Measurements from ENCODE around the gene PIP5K1C.

Gene PIP5K1C

DNA sequence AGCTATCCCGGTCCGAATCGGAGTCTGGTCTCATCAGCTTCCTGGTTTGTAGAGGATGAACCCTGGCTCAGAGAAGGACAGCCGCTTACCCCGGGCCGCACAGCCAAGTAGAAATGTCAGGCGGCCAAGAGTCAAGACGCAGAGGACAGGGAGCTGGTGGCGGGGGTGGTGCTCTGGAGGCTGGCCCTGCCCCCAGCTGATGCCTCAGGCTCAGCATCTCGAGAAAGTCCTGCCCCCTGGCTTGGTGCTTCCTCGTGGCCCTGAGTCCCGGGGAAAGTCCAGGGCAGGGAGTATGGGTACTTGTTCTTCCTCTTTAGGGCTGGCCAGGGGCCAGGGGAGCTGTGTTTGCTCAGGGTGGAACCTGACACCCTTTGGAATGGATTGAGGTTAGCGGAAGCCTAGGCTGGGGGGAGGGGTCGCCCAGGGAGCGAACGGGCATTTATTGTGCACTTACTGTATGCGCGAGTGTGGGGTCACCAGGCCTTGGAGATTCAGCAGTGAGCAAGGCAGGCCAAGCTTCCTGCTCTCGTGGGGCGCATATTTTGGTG, 10.1 kb upstream of the PIP5K1C start:
- DNase-seq (ENCODE audit: low spot score), result no peak
- TF ChIP-seq, protein P1, sequence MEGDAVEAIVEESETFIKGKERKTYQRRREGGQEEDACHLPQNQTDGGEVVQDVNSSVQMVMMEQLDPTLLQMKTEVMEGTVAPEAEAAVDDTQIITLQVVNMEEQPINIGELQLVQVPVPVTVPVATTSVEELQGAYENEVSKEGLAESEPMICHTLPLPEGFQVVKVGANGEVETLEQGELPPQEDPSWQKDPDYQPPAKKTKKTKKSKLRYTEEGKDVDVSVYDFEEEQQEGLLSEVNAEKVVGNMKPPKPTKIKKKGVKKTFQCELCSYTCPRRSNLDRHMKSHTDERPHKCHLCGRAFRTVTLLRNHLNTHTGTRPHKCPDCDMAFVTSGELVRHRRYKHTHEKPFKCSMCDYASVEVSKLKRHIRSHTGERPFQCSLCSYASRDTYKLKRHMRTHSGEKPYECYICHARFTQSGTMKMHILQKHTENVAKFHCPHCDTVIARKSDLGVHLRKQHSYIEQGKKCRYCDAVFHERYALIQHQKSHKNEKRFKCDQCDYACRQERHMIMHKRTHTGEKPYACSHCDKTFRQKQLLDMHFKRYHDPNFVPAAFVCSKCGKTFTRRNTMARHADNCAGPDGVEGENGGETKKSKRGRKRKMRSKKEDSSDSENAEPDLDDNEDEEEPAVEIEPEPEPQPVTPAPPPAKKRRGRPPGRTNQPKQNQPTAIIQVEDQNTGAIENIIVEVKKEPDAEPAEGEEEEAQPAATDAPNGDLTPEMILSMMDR (IDR thresholded peaks at IDR 0.05; ENCODE audit: borderline replicate concordance, control extremely low read depth, extremely low read depth, insufficient read depth, missing control alignments), result no peak
- in situ Hi-C loops (cut with MboI; ENCODE audit: low sequenced_read_pairs, unreplicated experiment), result no loop called here

- TF ChIP-seq, protein P1 (IDR thresholded peaks at IDR 0.05; ENCODE audit: borderline replicate concordance, control extremely low read depth, extremely low read depth, insufficient read depth, missing control alignments), result no peak
- in situ Hi-C loops (cut with MboI; ENCODE audit: low sequenced_read_pairs, unreplicated experiment), result loop anchor here (10.0 kb wide), 1 partner anchor 54 kb away; no protein-coding TSS in a partner anchor
- no peak for DNase-seq (ENCODE audit: low spot score)
These were observed 8.1 kb upstream of the PIP5K1C start, which contains the start of gene TJP3 for GRCh38 chr19:3708207-3708931. Gene TJP3 (plus strand): TSS chr19:3708384. CDS start chr19:3728433, 20,049 bp downstream.

DNA sequence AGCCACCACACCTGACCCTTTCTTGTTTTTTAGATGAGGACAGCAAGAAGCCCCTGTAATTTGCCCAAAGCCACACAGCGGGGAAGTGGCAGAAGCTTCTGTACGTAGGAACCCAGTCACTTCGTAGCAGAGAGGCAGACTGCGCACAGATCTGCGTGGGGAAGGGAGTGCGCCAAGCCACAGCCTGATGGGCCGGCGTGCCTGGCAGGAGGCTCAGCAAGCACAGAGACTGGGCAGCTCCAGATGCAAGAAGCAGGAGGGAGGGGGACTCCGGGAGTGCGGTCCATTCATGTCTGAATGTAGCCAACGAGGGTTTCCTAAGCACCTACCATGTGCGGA, 7.6 kb upstream of the PIP5K1C start:
- no peak for DNase-seq (ENCODE audit: low spot score)
- in situ Hi-C loops (cut with MboI; ENCODE audit: low sequenced_read_pairs, unreplicated experiment), result loop anchor here (10.0 kb wide), 1 partner anchor 53 kb away; no protein-coding TSS in a partner anchor

GRCh38 chr19:3701200-3701599, 932 bp upstream of the PIP5K1C start:
- no peak for DNase-seq (ENCODE audit: low spot score)
- TF ChIP-seq, protein P1 (IDR thresholded peaks at IDR 0.05; ENCODE audit: borderline replicate concordance, control extremely low read depth, extremely low read depth, insufficient read depth, missing control alignments), result no peak
- in situ Hi-C loops (cut with MboI; ENCODE audit: low sequenced_read_pairs, unreplicated experiment), result loop anchor here (10.0 kb wide), 1 partner anchor 46 kb away; no protein-coding TSS in a partner anchor

More for the DNA sequence above, 7.6 kb upstream of the PIP5K1C start:
- TF ChIP-seq, protein P1 (IDR thresholded peaks at IDR 0.05; ENCODE audit: borderline replicate concordance, control extremely low read depth, extremely low read depth, insufficient read depth, missing control alignments), result no peak

GRCh38 chr19:3699741-3700241, 477 bp downstream of the PIP5K1C start:
- TF ChIP-seq, protein P1 (IDR thresholded peaks at IDR 0.05; ENCODE audit: borderline replicate concordance, control extremely low read depth, extremely low read depth, insufficient read depth, missing control alignments), result no peak
- no peak for DNase-seq (ENCODE audit: low spot score)
- in situ Hi-C loops (cut with MboI; ENCODE audit: low sequenced_read_pairs, unreplicated experiment), result loop anchor here (10.0 kb wide), 1 partner anchor 45 kb away; no protein-coding TSS in a partner anchor

DNA sequence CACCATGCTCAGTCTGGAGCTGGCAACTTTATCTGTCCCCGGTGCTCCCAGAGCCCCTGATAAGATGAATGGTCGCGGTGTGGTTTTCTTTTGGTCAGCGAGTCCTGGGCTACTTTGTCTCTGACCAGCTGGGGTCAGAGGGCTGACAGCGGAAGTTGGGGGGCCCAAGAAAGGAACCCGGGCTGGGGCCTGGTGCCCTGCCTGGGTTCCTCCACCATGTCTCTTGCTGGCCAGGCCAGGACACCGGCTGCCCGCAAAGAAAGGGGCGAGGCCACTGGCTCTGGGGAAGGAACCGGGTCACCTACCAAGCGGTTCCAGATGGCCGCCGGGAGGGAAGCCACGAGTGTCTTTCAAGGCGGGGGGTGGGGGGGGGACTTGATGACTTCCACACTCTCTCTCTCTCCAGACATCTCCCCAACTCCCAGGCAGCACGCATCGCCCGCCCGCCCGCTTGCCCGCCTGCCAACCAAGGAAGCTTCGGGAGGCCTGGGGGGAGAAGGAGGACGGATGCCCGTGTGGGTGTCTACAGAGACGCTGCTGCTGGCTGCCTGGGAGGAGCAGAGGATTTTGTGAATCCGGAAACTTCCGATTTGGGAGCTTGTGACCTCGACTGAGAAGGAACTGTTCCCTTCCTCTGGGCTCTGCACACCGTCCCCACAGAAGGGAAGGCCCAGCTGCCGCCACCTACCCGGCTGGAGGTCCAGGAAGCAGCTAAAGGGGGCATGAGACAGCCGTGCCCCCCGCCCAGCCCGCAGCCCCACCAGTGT, 1.1 kb downstream of the PIP5K1C start:
- DNase-seq (ENCODE audit: low spot score), result peak; percentile 68
- TF ChIP-seq, protein P1 (IDR thresholded peaks at IDR 0.05; ENCODE audit: borderline replicate concordance, control extremely low read depth, extremely low read depth, insufficient read depth, missing control alignments), result no peak
- in situ Hi-C loops (cut with MboI; ENCODE audit: low sequenced_read_pairs, unreplicated experiment), result no loop called here
